Inflammatory macrophage treated with lipopolysaccharide for 1 hour (primary cell): Measurements from ENCODE around the gene ANP32A.

Experiments used
- DNase-seq, 2 donors: peaks; one replicate each; pipeline ENCODE4 v3.0.0-alpha.2; 2020 to 2022

ANP32A gene

GRCh38 chr15:68743256-68743655, 77.4 kb downstream of the ANP32A start:
- no peak for DNase-seq

DNA sequence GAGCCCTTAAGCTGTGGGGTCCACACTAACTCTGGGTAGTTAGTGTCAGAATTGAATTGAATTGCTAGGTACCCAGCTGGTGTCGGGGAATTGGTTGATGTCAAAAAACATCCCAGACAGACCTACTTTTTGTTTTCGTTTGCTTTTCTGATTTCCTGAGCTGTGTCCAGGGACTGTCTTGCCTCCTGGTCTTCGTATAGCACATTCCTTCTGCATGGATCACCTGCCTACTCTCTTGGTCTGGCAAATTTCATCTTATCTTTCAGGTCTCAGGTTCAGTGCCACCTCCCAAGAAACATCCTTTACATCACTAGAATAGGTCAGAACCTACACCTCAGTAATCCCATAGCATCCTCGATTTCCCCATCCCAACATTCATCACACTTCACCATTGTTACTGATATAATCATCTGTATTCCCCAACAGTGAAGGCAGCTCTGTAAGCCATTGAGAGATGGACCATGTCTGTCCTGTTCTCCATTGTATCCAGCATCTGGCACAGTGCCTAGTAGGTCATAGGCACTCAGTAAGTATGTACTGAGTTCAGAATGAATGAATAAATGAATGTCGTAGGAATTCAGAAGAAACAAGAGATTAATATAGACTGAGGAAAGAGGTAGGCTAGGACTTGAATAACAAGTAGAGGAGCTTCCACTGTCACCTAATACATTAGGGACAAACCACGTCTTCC, 81.2 kb downstream of the ANP32A start:
- DNase-seq = no peak

GRCh38 chr15:68735610-68736009, 85.1 kb downstream of the ANP32A start:
- no peak for DNase-seq

DNA sequence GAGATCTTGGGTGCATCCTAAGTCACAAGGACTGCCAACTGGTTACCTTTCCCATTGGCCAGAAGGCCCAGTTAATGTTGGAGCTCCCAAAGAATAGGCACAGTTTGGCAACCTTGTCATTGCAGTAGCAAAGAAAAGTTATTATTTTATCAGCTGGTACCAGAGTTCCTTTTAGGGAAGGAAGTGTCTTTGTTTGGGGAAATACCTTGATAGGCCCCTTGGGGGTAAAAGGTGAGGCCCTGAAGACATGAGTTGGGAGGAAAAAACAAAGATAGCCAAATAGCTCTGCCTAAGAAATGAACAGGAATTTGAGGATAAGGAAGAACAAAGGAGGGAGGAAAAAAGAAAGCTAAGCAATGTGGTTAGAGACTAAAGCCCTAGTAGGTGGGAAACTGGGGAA, 85.8 kb downstream of the ANP32A start:
- no peak for DNase-seq

DNA sequence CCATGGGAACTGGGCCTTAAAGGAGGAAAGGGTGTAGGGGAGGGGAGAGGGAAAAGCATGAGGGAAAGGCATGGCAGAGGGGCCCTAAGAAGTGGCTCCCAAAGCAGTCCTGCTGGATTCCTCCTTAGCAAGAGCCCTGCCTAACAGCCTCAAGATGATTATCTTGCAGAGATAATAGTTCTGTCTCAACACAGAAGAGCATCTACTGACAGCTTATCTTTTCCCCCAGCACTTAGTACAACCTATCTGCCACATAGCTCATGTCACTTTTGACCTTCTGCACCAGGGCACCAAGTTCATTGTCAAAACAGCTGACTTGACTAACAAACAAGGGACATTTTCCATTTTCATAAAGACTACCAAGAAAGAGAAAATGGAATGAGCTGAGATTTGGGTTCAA, 86.3 kb downstream of the ANP32A start:
- DNase-seq = no peak

- peak; percentile 26 to 66 for DNase-seq
Measured at GRCh38 chr15:68733666-68734065, 87.0 kb downstream of the ANP32A start.

DNA sequence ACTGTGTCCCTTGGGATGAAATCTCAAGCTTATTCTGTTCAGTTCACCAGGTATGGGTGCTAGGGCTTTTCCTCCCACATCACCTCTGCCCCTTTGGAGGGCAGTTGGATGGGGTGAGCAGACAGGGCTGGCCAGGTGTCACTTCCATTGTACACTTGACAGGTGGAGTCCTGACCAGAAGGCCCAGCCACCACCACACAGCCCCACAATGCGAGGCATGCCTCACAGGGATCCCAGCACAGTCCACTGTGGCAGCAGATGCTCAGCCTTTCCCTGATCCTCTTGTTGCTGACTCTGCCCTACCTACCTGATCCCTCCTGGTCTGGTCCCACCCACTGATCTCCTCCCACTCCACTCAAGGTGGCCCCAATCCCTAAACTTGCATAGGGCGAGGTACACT, 88.2 kb downstream of the ANP32A start:
- DNase-seq = no peak

GRCh38 chr15:68730976-68731897, 89.5 kb downstream of the ANP32A start:
- DNase-seq = no peak

GRCh38 chr15:68730471-68730919, 90.2 kb downstream of the ANP32A start:
- peak; percentile 35 to 66 for DNase-seq

DNA sequence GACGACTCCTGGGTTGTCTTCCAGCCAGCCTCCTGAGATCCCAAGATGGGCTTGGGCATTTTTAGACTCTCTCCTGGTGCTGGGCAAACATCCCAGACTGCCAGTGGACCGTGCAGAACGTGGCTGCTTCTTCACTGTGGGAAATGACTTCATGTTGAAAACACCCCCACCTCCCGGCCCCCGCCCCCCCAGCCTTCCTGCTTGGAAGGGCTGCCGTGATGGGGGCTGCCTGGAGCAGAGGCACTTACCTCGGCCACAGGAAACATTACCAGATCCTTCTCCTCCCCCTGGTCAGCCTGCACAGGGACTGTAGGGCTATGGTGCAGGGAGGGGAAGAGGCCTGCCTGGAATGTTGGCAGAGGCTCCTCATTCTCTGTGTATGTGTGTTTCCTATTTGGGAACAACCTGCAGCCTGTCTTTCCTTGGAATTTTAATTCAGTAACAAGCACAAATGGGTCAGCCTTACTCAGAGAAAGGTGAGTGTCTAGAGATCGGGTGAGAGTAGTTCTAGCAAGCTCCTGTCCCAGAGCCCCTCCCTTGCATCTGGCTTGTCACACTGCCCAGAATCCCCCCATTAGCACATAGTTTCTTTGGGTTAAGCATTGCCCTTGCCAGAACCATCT, 90.8 kb downstream of the ANP32A start:
- no peak for DNase-seq
